ENCODE results near the gene RDX.

The RDX gene

GRCh38 chr11:110169738-110170137, 126.7 kb downstream of the RDX start:
- DNase-seq (ENCODE audit: low spot score), result no peak

- DNase-seq (ENCODE audit: low spot score), result no peak
These were observed 128.2 kb downstream of the RDX start for GRCh38 chr11:110168033-110168803.

- DNase-seq (ENCODE audit: low spot score), result no peak
These were observed 131.1 kb downstream of the RDX start for GRCh38 chr11:110165039-110165925.

- DNase-seq (ENCODE audit: low spot score), result no peak
These were observed 134.2 kb downstream of the RDX start for GRCh38 chr11:110162216-110162615.

GRCh38 chr11:110161061-110161460, 135.4 kb downstream of the RDX start:
- DNase-seq (ENCODE audit: low spot score), result no peak

- DNase-seq (ENCODE audit: low spot score), result no peak
These were observed 136.0 kb downstream of the RDX start for GRCh38 chr11:110160437-110160836.

GRCh38 chr11:110160016-110160415, 136.4 kb downstream of the RDX start:
- DNase-seq (ENCODE audit: low spot score), result no peak

GRCh38 chr11:110159476-110159875, 136.9 kb downstream of the RDX start:
- DNase-seq (ENCODE audit: low spot score), result no peak

- no peak for DNase-seq (ENCODE audit: low spot score)
These were observed 137.9 kb downstream of the RDX start for GRCh38 chr11:110158317-110159200.

- no peak for DNase-seq (ENCODE audit: low spot score)
These were observed 139.9 kb downstream of the RDX start for GRCh38 chr11:110156503-110156902.

- no peak for DNase-seq (ENCODE audit: low spot score)
These were observed 142.9 kb downstream of the RDX start for GRCh38 chr11:110153474-110153873.

GRCh38 chr11:110152199-110152598, 144.2 kb downstream of the RDX start:
- no peak for DNase-seq (ENCODE audit: low spot score)

GRCh38 chr11:110148775-110149744, 147.4 kb downstream of the RDX start:
- peak; percentile 43 for DNase-seq (ENCODE audit: low spot score)

GRCh38 chr11:110147962-110148709, 148.3 kb downstream of the RDX start:
- peak; percentile 58 for DNase-seq (ENCODE audit: low spot score)

- no peak for DNase-seq (ENCODE audit: low spot score)
These were observed 154.6 kb downstream of the RDX start for GRCh38 chr11:110141812-110142211.

- DNase-seq (ENCODE audit: low spot score), result no peak
These were observed 162.3 kb downstream of the RDX start for GRCh38 chr11:110134110-110134509.

- no peak for DNase-seq (ENCODE audit: low spot score)
These were observed 163.3 kb downstream of the RDX start for GRCh38 chr11:110133160-110133559.

GRCh38 chr11:110131386-110132123, 164.9 kb downstream of the RDX start:
- DNase-seq (ENCODE audit: low spot score), result no peak

- DNase-seq (ENCODE audit: low spot score), result no peak
These were observed 165.7 kb downstream of the RDX start for GRCh38 chr11:110130642-110131238.
